KG1 (cell line): Measurements from ENCODE around the gene VAC14.

Source experiments
- DNase-seq: peaks from one replicate; lab custom pipeline; 2025; lab: John Stamatoyannopoulos, UW

VAC14 gene

GRCh38 chr16:70642633-70643032 lies 158.3 kb downstream of the VAC14 start:
- DNase-seq, result no peak

GRCh38 chr16:70638814-70639792 lies 161.9 kb downstream of the VAC14 start:
- no peak for DNase-seq
